Heart left ventricle (tissue), 13 donors: Measurements from ENCODE around the gene POC1A.

Experiments used
- POLR2A ChIP-seq, 2 donors: fragments of 450-650 bp; IDR thresholded peaks; one replicate each; pipeline ENCODE4 v1.6.1; 2017; ENCODE audit warnings: antibody characterized with exemption in 2 of 2, mild to moderate bottlenecking in 2 of 2, moderate library complexity in 2 of 2
- TF ChIP-seq, protein P1 (sequence below), 12 donors: fragments of 200-600 bp; sonication (generic) in 4 of 12; IDR thresholded peaks; one replicate each; pipeline versions ENCODE4 v1.5.0 to v1.8.0; 2018 to 2022; ENCODE audit warnings: antibody characterized with exemption in 12 of 12, mild to moderate bottlenecking in 5 of 12
- donor health status: ischemic (EF 13 %, LVEDD 7.1; RV severe dilation, severe dysfunction).
- donor health status: DM: no; HTN: yes; CAD: no.
- donor health status: DM: no; HTN: no; CAD: no.
- donor health status: ischemic (EF 25% LVEDD 6.9; RV normal size, moderate dysfunction).
- donor health status: ischemic (EF 25% LVEDD 5.7; RV mildly dilated, moderate dysfunction).
- donor health status: ischemic (EF 35%, LVEDD 5.7; RV mildly dilated, moderate dysfunction).
- donor health status: nonischemic (EF 11% LVEDD 7.7; RV severe dilation, severe dysfunction).
- donor health status: DM: yes; HTN: yes; CAD: no.
- donor health status: PGD.
- donor health status: ischemic (EF 29% LVEDD 5.4; RV normal size, mild dysfunction).
- donor health status: nonischemic (EF 23%, LVEDD 6.1; RV moderate dilation, normal function).

GRCh38 chr3:52159503-52159902 lies 5.3 kb upstream of the POC1A start:
- TF ChIP-seq, protein P1, sequence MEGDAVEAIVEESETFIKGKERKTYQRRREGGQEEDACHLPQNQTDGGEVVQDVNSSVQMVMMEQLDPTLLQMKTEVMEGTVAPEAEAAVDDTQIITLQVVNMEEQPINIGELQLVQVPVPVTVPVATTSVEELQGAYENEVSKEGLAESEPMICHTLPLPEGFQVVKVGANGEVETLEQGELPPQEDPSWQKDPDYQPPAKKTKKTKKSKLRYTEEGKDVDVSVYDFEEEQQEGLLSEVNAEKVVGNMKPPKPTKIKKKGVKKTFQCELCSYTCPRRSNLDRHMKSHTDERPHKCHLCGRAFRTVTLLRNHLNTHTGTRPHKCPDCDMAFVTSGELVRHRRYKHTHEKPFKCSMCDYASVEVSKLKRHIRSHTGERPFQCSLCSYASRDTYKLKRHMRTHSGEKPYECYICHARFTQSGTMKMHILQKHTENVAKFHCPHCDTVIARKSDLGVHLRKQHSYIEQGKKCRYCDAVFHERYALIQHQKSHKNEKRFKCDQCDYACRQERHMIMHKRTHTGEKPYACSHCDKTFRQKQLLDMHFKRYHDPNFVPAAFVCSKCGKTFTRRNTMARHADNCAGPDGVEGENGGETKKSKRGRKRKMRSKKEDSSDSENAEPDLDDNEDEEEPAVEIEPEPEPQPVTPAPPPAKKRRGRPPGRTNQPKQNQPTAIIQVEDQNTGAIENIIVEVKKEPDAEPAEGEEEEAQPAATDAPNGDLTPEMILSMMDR (IDR thresholded peaks at IDR 0.05) = no peak
- TF ChIP-seq POLR2A (IDR thresholded peaks at IDR 0.05) = no peak
